GM10266 (cell line): ENCODE results near the gene CORO6.

Source experiments
- DNase-seq: peaks from one replicate; pipeline ENCODE4 v3.0.0; 2012; ENCODE audit errors: extremely low spot score
- CTCF ChIP-seq: IDR thresholded peaks from 2 replicates; pipeline ENCODE4 v1.5.1; 2012; ENCODE audit warnings: mild to moderate bottlenecking, low read depth; ENCODE audit not compliant: control insufficient read depth, insufficient read depth; ENCODE audit errors: missing control alignments

The CORO6 gene

GRCh38 chr17:29633886-29634285, 11.2 kb upstream of the CORO6 start:
- no peak for DNase-seq
- TF ChIP-seq CTCF: no peak

- no peak for DNase-seq
- no peak for TF ChIP-seq CTCF
Observed at GRCh38 chr17:29630630-29631193, 8.0 kb upstream of the CORO6 start.

- TF ChIP-seq CTCF: no peak
Observed at GRCh38 chr17:29629839-29630238, 7.1 kb upstream of the CORO6 start.

GRCh38 chr17:29628644-29629043, 5.9 kb upstream of the CORO6 start:
- no peak for TF ChIP-seq CTCF
- no peak for DNase-seq

More at GRCh38 chr17:29629839-29630238, 7.1 kb upstream of the CORO6 start:
- no peak for DNase-seq

- no peak for TF ChIP-seq CTCF
Observed at GRCh38 chr17:29627951-29628350, 5.2 kb upstream of the CORO6 start.

GRCh38 chr17:29625037-29625750, 2.5 kb upstream of the CORO6 start:
- DNase-seq: no peak
- TF ChIP-seq CTCF: no peak

More at GRCh38 chr17:29627951-29628350, 5.2 kb upstream of the CORO6 start:
- no peak for DNase-seq

- TF ChIP-seq CTCF: no peak
- no peak for DNase-seq
Observed at GRCh38 chr17:29624586-29624985, 1.9 kb upstream of the CORO6 start.
